HG03064 (cell line): ENCODE measurements around the gene EPB41L4A.

Experiments used
- ATAC-seq: cut with Tn5 transposase; IDR thresholded peaks from one replicate; pipeline ENCODE4 v1.9.1; 2021; ENCODE audit warnings: low read depth; ENCODE audit not compliant: unreplicated experiment

Gene EPB41L4A

DNA sequence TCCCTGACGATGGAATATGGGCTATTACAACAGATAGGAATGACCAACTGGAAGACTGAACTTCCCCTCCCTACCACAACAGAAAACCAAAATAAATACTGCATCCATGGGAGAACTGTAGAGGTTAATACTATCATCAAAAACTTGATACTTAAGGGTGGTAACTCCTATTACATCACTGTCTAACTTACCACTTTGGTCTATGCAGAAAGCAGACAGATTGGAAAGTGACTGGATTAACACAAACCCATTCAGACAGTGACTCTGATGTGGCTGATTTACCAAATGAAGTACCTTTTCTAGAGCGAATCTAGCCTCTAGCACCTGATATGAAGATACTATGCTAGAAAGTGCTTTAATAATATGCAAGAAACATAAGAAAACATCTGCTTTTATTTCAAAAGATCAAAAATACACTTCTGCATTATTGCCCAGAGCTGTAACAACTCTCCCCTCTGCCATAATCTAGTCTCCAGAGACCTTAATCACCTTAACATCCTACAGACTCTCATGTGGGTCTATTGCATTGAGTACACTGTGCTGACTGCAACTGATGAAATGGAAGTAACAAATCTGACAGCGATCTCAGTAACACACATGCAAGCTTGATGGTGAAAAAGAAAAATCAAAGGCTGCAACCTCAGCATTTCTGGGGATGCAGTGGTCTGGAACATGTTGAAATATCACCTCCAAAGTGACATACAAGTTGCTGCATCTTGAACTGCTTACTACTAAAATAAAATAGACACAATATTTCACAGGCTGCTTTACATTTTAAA, 62.7 kb downstream of the EPB41L4A start:
- ATAC-seq = no peak

DNA sequence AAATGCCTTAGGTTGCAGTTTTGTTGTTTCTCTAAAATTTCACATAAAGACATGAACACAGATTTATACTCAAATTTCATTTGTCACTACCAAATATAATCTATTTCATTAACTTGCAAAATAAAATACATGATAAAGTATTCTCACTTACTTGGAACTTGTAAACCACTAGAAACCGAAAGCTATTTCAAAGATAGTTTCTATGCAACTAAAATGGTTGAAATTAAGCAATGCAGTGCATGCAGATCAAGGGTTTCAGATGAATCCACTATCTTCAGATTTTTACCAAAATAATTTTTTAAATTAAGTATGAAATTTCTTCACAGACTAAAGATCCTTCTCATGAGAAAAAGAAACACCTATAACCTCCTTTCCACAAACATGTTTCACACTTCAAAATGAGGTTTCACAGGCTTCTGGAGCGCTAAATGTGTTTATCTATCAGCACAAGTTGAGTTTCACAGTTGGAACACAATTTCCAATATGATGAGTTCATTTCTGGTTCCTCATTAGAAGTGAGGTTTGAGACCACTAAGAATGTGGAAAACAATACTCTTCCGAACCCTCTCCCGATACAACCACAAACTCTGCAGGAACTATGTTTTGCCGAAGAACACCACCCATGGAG, 63.9 kb downstream of the EPB41L4A start:
- no peak for ATAC-seq

- ATAC-seq = no peak
Measured at GRCh38 chr5:112353678-112354077, 65.4 kb downstream of the EPB41L4A start.

- no peak for ATAC-seq
Measured at GRCh38 chr5:112351225-112351624, 67.9 kb downstream of the EPB41L4A start.

- ATAC-seq = no peak
Measured at GRCh38 chr5:112350626-112351025, 68.5 kb downstream of the EPB41L4A start.

- no peak for ATAC-seq
Measured at GRCh38 chr5:112349371-112349770, 69.7 kb downstream of the EPB41L4A start.

DNA sequence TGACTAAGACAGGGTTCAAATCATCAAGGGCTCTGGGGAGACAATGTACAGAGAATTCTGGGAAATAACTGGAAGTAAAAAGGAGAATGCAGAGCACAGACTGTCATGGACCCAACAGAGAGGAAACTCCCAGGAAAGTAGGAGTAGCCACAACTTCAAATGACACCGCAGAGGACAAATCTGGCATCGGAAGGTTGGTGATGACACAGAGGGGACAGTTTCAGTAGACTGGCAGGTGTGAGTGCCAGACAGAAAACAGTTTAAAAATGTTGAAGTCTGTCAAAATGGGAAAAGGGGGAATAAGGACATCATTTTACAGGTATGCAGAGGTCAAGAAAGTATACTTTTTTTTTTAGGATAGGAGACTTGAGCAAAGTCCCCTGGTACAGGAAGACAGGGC, 70.2 kb downstream of the EPB41L4A start:
- no peak for ATAC-seq

DNA sequence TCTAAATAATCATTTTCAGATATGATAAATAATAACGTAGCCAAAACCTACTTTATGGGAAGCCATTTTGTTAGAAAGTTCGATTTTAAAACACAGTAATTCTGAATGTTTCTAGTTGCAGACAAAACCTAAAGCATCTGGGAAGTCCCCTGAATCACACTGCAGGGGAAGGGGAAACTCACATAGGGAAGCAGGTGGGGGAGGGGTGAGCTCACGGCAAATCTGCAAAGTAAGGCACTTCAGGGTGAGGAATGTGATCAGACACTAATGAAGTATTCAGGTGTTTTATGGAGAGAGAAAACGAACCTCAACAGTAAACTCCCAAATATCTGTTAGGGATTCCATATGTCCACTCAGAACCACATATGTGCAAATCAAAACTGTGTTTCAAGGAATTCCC, 70.7 kb downstream of the EPB41L4A start:
- ATAC-seq = no peak

DNA sequence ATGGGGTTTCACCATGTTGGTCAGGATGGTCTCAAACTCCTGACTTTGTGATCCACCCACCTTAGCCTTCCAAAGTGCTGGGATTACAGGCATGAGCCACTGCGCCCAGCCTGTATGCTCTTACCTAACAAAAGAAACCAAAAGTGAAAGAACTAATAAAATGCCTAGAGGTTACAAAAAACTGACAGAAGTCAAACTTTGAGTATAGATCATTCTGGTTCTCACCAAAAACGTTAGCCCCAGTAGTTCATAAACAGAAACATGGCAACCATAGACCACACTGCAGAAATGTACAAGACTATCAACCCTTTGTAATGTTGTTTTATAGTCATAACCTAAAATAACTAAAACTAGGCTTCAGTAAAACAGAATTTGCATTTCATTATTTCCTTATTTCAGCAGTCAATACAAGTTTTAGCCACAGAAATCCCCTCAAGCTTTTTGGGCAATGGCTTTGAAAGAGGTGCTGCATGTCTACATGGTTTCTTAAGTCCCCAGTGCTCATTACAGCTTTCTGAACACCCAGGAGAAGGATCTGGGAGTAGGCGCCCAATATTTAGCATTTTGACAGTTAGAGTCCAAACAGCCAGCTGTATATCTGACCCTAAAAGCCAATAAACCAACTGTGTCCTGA, 72.5 kb downstream of the EPB41L4A start:
- ATAC-seq = no peak

DNA sequence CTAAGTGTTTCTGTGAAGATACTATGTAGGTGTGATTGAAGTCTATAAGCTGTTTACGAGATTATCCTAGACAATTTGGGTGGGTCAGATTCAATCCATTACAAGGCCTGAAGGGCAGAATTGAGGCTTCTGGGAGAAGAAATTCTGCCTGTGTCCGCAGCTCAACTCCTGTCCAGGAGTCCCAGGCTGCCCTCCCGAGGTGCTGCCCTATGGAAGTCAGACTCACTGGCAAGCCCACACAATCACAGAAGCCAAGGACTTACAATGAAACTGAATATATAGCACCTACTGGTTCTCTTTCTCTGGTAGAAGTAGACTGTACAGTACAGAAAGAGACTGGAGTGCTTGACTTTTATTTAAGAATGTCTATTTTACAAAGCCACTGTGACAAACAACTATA, 74.5 kb downstream of the EPB41L4A start:
- no peak for ATAC-seq

DNA sequence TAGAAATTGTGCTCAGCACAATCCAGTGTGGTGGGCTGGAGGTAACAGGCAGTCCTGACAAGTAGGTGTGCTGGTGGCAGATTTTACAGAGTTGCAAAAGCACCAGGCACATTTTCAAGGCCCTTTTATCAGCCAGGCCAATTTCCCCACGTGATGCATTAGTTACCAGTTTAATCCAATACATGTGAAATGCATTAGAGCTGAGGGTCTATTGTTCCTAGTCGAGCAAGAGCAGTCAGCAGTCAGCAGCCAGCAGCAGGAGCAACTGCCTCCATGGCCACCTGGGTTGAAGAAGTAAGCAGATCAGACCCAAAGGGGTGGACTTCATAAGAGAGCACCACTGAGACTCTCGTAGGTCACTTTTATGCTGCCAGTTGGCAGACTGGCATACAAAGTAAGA, 76.7 kb downstream of the EPB41L4A start:
- ATAC-seq = no peak

- ATAC-seq = no peak
Measured at GRCh38 chr5:112339761-112340160, 79.3 kb downstream of the EPB41L4A start.

- ATAC-seq = no peak
Measured at GRCh38 chr5:112338681-112339337, 80.3 kb downstream of the EPB41L4A start.

GRCh38 chr5:112333331-112333781, 85.7 kb downstream of the EPB41L4A start:
- no peak for ATAC-seq

GRCh38 chr5:112331892-112332291, 87.2 kb downstream of the EPB41L4A start:
- no peak for ATAC-seq

- ATAC-seq = peak; percentile 93
Measured at GRCh38 chr5:112329419-112330090, 89.5 kb downstream of the EPB41L4A start.

DNA sequence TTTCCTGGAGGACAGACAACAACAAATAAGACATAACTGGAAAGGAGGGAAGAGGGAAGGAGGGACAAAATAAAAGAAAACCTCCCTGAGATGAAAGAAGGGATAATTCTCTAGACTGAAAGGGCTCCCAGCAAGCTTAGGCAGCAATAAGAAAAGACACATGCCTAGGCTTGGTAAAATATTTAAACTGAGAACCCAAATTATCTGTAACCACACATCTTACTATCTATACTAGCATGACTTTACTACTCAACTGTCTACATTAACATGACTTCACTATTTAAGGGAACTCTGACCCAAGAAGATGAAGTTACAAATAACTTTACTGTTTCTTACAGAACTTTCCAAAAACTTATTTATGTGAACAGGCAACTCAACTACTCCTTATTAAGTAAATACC, 95.9 kb downstream of the EPB41L4A start:
- ATAC-seq = no peak

DNA sequence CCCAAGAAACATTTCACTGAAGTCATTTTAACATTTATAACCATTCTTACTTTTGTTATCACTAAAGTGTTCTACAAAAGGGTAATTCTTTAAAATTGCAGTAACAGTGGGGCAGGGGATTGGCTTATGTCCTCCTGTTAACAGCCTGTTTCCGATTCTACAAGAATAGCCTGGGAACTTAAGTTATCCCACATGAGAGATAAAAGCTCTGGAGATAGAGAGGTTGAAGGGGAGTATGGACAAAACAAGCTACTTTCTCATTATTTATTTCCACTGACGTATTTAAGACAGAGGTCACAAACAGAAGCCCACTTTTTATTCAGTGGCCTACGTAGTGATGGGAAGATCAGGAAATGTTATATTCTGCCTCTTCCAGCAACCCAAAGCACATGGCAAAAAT, 98.7 kb downstream of the EPB41L4A start:
- no peak for ATAC-seq

DNA sequence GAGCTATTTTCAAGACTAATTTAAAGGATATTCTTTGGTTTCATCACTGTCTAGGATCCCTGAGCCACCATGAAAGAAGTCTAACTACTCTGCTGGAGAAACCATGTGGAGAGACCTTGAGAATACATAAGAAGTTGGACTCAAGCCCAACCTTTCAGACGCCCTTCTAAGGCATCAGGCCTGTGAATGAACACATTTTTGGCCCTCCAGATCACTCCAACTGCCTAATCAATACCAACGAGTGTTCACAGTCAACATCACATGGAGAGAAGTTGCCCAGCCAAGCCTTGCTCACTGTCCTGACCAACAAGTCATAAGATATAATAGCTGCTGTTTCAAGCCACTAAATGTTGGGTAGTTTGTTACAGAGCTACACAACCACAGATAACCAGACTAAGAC, 100.7 kb downstream of the EPB41L4A start:
- no peak for ATAC-seq

- ATAC-seq = no peak
Measured at GRCh38 chr5:112317866-112318265, 101.2 kb downstream of the EPB41L4A start.

- ATAC-seq = no peak
Measured at GRCh38 chr5:112316731-112317130, 102.3 kb downstream of the EPB41L4A start.
